GM06990 (cell line): ENCODE measurements around the gene KATNIP.

Source experiments
- DNase-seq: peaks from one replicate; pipeline ENCODE4 v3.0.0-alpha.2; 2011; ENCODE audit not compliant: insufficient read length; ENCODE audit errors: extremely low read depth
- H3K27me3 ChIP-seq: replicated peaks from 2 replicates; pipeline ENCODE4 v1.6.0; 2011; ENCODE audit warnings: low read length; ENCODE audit not compliant: control insufficient read depth, insufficient read depth
- H3K36me3 ChIP-seq: 2 replicates; pipeline ENCODE4 v1.5.1; 2011; ENCODE audit warnings: low read length; ENCODE audit not compliant: control insufficient read depth, insufficient read depth
- H3K4me3 ChIP-seq: replicated peaks from 2 replicates; pipeline ENCODE4 v1.5.1; 2011; ENCODE audit warnings: low read depth, mild to moderate bottlenecking, control low read depth, low read length
- TF ChIP-seq, protein P1 (sequence below): IDR thresholded peaks from 2 replicates; pipeline ENCODE4 v1.5.1; 2011; ENCODE audit warnings: low read length, control low read depth, mild to moderate bottlenecking, inconsistent platforms; ENCODE audit not compliant: insufficient read depth, poor library complexity, severe bottlenecking

The KATNIP gene

DNA sequence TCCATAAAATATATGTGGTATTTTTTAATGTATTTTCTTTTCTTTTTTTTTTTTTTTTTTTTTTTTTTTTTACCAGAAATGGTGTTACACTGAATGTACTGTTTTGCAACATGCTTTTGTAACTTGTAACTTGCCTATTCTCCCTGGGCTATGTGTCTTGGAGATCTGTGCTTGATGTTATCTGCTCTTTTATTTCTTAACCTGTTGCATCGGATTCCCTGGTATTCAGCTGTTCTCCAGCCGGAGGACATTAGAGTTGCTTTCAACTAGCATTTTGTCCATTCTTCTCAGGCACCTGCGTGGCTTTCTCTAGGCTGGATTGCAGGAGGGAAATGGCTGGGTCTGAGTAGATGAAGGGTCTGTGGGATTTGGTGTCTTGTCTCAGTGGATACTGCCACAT is 47.4 kb downstream of the KATNIP start:
- Histone ChIP-seq H3K36me3 (no peaks in the 10 kb centered on the region), H3K4me3 (no peak overlapping the region), H3K27me3 (no peaks in the 10 kb centered on the region)
- DNase-seq: no peak
- TF ChIP-seq, protein P1, sequence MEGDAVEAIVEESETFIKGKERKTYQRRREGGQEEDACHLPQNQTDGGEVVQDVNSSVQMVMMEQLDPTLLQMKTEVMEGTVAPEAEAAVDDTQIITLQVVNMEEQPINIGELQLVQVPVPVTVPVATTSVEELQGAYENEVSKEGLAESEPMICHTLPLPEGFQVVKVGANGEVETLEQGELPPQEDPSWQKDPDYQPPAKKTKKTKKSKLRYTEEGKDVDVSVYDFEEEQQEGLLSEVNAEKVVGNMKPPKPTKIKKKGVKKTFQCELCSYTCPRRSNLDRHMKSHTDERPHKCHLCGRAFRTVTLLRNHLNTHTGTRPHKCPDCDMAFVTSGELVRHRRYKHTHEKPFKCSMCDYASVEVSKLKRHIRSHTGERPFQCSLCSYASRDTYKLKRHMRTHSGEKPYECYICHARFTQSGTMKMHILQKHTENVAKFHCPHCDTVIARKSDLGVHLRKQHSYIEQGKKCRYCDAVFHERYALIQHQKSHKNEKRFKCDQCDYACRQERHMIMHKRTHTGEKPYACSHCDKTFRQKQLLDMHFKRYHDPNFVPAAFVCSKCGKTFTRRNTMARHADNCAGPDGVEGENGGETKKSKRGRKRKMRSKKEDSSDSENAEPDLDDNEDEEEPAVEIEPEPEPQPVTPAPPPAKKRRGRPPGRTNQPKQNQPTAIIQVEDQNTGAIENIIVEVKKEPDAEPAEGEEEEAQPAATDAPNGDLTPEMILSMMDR: no peak

DNA sequence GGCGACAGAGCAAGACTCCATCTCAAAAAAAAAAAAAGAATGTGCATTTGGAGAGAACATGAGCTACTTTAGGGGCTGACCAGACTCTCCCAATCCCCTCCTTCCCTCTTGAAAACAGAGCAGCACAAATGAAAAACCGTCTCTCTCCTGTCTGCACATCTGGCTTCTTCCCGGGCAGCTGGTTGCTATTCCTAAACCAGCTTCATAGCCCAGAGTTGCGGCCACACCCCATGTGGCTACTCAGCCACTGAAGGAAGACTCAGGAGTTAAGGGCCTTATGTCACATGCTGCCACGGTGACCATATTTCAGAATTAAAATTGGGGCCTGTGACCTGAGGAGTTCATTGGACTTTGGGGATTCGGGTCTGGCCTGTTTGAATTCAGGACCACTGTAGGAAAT is 48.3 kb downstream of the KATNIP start:
- TF ChIP-seq, protein P1: no peak
- Histone ChIP-seq H3K27me3 (no peaks in the 10 kb centered on the region), H3K36me3 (no peaks in the 10 kb centered on the region), H3K4me3 (no peak overlapping the region)
- no peak for DNase-seq

DNA sequence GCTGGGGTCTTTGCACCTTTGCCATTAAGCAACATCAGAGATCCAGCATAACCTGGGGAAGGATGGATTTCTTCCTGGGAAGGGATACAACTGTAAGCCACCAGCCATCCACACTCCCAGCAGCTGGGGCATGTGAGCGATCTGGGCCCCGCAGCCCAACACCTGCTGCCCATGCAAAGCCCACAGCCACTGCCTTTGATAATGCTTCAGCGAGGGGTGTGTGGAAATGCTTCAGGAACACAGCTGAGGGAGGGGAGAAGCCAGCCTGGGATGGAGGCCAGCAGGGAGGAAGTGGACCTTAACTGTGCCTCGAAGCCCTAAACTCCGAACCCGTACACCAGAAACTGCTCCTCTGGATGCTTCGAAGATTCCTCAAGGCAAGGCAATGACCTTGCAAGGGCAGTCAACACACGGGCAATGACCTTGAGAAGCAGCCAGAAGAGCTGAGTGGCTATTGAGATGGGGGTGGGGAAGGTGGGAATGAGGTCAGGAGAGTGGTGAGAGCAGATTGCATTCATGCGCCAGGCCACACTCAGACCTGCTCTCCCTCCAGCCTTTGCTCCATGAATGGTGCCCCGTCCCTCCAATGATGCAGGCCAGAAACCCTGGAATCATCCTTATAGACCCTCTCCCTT is 49.1 kb downstream of the KATNIP start:
- DNase-seq: no peak
- H3K4me3 ChIP-seq: no peak overlapping the region
- no peaks in the 10 kb centered on the region for H3K27me3 ChIP-seq
- H3K36me3 ChIP-seq: no peaks in the 10 kb centered on the region
- TF ChIP-seq, protein P1: no peak

DNA sequence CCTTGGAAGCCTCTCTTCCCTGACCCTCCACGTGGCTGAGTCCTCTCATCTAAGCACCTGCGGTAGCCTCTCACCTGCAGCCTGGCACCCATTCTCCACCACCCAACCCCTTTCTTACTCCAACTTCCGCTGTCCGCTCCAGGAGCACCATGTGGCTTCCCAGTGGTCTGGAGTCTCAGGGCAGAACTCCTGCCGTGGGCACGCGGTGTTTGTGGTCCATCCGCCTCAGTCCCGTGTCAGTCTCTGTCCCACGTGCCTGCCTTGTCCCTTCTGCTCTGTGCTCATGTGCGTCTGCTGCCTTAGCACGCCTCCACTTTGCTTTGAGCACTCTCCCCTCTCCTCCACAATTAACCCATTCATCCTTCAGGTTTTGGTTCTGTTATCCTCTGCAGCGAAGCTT is 49.7 kb downstream of the KATNIP start:
- TF ChIP-seq, protein P1: no peak
- DNase-seq: no peak
- Histone ChIP-seq H3K36me3 (no peaks in the 10 kb centered on the region), H3K4me3 (no peak overlapping the region), H3K27me3 (no peaks in the 10 kb centered on the region)
